Activated T-cell treated with anti-CD3 and anti-CD28 coated beads for 24 hours (primary cell): ENCODE data around the gene BAIAP2.

Experiments
- DNase-seq: peaks from one replicate; pipeline ENCODE4 v3.0.0-alpha.2; 2020; ENCODE audit warnings: low read depth

Gene BAIAP2

DNA sequence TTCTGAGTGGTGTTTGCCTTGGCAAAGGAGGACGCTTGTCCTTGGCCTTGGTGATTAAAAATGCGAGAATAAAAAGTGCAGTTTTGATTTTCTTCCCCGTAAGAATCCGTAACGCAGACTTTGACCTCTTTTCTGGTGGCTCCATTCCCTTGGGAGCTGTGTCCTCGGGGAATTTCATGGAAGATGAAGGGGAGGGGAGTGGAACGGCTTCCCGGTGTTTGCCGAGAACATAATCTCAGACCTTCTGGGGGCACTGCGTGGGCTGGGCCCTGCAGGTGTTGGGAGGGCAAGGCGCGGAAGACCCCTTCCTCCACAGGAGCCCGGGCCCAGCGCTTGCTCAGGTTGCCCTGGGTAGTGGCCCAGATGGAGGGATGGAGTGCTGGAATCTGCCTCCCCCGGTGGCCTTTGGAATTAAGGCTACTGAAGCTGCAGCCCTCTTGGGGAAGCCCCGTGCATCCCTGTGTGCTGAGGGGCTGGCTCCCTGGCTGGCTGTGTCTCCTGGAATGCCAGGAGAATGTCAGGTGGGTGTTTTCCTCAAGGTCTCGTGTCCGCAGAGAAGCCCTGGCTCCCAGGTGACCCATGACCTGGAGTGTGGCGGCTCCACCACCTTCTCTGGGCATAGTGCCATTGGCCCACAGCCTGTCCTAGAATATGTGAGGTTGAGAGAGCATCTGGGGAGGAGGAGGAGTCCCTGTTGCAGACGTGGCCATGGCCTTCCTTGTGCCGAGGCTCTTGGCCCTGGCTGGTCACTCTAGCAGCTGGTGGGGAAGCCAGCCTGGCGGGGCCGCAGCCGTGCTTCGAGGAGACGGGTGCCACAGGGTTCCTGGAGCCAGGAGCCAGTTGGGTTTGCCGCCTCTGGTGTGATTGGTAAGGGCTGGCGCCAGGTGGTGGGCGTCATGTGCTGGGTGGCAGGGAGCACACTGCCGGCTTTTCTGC is 3.1 kb downstream of the BAIAP2 start:
- no peak for DNase-seq

GRCh38 chr17:81039096-81039495 is 4.1 kb downstream of the BAIAP2 start:
- no peak for DNase-seq

DNA sequence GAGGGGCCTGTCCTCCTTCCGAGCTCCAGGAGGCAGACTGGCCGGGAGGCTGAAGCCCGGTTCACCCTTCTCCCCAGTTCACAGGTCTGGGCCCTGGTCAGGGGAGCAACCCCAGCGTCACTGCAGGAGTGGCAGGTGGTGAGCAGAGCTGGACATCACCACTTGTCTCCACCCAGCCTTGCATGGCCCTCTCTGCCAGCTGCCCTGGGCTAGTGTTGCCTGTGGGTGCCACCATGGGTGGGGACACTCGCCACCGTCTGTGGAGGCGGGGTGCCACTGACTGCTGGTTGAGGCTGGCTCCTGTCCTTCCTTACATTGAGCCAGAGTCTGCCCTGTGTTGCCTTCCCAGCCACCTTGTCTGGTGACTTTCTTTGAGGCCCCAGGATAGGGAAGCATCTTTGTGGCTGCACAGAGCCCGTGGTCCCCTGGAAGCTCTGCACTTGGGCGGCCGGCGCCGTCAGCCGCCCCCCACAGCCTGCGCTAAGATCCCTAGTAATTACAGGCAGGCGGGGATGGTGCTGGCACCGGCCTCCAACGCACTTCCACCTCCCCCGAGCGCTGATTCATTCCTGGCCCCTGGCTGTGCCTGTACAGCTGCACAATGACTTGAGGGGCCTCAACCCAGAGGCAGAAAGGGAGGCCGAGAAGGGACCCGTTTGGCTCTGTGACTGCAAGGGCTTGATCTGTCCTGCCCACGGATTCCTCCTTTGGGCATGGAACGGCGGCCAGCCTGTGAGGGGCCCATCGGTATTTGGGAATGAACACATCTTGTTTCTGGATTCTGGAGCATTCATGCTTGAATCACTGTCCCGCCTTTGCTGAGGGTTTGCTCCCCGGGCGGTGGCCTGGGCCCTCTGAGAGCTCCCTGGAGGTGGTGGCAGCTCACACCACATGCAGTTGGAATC is 5.2 kb downstream of the BAIAP2 start:
- no peak for DNase-seq

DNA sequence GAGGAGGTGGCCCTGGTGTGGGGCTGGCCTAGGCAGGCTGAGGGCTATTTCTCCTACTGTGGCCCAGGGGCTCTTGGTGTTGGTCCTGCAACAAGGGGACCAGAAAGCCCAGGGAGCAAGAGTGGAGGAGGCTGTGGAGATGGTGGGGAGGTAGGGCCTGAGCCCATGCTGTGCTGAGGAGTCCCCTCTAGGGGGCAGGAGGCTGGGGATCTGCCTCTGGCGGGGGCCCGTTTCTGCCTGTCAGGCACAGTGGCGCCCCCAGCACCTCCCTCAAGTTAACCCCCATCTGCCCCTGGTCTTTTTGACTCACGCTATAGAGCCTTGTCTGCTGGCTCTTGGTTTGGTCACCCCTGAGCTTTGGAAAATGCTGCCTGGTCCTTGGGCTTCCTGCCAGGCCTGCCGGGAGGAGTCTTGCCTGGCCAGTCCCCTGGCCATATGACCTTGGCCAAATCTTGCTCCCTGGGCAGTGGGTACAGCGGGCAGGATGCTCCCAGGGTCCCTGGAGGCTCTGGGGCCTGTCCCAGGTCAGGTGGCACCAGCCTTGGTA is 5.9 kb downstream of the BAIAP2 start:
- DNase-seq = no peak

DNA sequence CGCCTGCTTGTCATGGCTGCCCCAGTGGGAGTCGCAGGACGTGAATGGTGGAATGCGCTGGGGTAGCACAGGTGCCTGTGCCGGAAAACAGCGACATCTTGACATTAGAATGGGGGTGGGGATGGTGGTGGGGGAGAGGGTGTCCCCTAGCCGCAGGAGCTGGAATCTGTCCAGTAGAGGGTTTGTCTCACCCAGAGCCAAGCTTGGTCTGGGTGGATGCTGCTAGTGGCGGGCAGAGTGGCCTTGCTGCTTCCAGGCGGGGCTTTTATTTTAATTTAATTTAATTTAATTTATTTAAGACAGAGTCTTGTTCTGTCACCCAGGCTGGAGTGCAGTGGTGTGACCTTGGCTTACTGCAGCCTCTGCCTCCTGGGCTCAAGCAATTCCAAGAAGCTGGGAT is 7.7 kb downstream of the BAIAP2 start:
- no peak for DNase-seq

DNA sequence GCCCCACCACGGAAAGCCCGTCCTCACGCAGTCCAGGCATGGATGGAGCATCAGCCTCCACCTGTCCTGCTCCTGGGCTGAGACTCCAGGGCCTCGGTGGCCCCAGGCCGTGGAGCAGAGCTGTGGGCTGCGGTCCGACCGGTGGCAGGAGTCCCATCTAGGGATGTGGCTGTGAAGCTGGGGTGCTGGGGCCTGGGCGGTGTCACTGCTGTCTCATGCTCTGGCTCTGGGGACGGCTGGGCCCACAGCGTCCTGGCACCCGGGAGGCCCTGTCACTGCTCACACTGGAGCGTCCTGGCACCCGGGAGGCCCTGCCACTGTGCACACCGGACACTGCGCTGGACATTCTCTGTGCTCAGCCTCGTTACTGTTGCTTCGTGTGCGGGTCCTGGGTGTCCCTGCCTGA is 8.4 kb downstream of the BAIAP2 start:
- DNase-seq = no peak

DNA sequence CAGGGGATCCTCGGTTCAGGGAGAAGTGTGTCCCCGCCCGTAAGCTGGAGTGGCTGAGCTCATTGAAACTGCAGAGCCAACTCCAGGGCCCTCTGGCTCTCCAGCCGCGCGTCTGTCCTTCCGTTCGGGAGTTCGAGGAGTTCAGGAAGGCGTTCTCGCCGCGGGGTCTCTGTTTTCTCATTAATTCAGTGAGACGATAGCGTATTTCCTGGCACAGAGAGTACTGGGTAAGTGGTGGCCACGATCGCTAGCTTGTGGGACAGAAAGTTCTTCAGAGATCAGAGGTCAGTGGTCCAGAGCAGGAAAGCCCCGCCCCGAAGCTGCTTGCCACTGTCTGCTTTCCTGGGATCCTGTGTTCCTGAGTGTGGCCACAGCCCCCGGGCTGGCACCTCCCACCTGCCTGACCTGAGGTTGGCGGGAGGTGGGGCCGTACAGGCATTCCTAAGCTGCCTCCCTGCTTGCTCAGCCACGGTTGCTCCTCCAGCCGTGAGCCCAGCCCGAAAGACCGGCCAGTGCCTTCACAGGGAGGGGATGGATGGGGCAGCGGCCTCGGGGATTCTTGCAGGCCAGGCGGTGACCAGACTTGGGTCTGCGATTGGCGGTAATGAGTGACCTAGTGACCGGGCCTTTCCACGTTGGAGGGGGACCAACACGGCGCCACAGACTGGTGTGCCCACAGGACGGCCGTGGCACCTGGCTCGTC is 8.9 kb downstream of the BAIAP2 start:
- DNase-seq = no peak

- DNase-seq = no peak
These were observed 9.4 kb downstream of the BAIAP2 start for GRCh38 chr17:81044428-81044763.

DNA sequence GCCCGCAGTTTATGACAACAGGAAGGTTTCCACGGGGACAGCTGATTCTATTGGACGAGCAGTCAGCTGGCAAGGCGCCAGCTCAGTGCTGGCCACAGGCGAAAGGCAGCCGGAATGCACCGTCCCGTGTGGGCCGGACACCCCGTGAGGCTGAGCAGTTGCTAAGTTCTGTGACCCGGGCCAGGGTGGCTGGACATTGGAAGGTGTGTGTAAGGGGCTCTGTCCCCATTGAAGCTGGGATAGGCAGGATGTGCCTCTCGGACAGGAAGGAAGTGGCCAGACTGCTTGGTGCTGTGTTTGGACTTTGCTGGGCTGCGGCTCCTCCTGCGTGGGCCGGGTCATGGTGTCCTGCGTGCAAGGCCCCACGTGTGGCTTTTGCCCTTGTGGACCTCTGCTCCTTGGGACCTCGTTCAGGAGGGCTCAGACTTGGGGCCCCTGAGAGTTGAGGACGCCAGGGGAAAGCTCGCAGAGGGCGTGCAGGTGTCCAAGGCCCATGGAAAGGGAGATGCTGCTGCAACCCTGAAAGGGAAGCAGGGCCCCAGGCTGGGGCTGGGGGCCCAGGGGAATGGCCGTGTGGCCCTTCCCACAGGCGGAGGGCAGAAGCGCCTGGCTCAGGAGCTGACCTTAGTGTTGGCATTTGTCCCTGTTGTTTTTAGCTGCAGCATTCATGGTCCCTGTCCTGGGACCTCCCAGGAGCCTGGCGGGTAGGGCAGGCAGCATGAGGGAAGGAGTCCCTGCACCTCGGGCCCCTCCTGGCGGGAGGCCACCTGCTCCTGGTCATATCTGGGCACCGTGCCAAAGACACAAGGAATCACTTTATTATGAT is 10.0 kb downstream of the BAIAP2 start:
- DNase-seq = no peak

GRCh38 chr17:81045590-81046095 is 10.7 kb downstream of the BAIAP2 start:
- no peak for DNase-seq

DNA sequence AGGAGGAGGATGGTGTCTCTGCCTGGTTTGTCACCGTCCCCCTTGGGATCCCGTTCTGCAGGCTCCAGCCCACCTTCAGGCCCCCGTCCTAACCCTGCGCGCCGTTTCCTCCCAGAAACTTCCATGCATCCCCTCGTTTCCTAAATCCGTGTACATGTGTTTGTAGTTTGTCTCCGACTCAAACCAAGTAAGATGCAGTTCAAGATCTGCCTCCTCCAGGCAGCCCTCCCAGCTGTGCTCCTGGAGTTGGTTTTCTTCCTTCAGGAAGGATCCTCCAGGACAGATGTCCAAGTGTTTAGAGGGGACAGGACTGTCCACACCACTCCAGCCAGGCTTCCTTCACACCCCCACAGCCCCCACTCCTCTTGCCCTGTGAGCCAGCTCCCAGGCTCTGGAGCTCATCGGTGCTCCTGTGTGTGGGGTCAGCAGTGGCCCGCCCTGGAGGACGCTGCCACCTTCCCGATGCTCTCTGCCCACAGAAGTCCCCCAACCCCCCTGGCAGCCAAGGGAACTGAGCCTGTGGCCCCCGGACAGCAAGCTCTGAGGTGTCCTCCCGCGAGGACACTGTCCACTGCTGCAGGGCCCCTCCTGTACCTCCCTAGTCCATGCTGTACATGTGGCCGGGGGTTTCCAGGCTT is 11.3 kb downstream of the BAIAP2 start:
- no peak for DNase-seq

DNA sequence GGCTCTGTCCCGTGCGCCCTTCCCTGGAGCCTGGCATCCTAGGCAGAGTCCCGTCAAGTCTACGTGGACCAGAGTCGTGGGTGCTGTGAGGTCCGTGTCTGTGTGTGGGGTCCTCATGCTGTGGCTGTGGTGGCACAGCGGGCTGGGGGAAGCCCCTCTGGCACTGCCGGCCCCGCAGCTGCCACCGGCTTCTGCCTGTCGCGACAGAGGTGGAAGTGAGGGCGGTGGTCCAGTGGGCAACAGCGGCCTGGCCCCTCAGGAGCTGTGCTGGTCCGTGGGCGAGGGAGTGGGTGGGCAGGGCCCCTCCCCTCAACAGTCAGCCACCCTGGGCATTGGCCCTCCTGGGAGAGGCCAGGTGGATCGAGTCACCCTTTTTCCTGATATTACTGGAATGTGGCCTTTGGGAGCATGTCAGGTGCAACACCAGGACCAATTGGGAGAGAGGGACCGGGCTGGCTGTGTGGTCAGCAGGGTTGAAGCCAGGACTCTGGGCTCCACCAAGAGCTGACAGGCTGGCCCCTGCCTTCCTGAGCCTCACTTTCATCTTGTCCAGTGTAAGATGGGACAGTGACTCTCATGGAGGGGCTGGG is 11.9 kb downstream of the BAIAP2 start:
- no peak for DNase-seq

DNA sequence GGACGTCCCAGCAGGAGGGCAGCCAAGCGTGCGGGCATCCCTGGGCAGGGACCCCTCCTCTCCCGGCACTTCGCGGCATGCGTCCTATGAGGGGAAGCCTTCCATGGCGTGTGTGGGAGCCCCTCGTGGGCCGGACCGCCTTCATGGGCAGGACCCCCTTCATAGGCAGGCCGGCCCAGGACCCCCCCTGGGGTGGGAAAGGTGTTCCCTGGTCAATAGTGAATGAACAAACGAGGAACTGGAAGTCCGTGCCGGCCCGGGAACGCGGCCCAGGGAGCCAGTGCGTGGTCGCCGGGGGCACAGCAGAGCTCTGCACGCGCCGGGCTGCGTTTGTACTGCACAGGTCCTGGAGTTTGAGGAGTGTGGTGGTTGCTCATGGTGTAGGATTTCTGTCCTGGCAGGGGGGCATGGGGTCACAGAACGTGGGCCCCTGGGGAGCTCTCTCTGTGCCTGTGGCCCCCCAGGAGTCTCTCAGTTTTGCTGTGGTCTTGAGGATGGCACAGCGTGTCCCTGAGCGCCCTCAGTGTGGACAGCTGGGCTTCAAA is 13.9 kb downstream of the BAIAP2 start:
- DNase-seq = no peak

DNA sequence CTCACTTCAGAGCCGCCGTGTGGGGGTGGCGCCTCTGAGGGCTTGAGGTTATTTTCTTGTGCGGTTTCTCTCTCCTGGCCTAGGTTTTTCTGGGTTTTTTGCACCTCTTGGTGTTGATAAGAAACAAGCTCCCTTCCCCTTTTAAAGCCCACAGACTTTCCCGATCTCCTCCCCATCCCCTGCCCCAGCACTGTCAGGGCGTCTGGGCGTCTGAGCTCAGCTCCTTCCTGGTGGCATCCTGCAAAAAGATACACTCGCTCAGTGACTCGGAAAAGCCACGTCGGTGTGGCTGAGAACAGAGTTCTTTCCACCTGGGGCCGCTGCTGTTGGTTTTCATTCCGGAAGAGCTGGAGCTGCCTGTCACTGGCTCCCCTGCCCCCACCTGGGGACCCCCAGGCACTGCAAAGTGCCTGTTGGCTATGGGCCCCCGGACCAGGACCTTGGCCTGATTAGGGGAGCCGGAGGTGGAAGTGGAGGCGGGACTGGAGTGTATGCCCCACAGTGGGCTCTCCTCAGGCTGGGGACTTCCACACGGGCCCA is 14.5 kb downstream of the BAIAP2 start:
- no peak for DNase-seq

DNA sequence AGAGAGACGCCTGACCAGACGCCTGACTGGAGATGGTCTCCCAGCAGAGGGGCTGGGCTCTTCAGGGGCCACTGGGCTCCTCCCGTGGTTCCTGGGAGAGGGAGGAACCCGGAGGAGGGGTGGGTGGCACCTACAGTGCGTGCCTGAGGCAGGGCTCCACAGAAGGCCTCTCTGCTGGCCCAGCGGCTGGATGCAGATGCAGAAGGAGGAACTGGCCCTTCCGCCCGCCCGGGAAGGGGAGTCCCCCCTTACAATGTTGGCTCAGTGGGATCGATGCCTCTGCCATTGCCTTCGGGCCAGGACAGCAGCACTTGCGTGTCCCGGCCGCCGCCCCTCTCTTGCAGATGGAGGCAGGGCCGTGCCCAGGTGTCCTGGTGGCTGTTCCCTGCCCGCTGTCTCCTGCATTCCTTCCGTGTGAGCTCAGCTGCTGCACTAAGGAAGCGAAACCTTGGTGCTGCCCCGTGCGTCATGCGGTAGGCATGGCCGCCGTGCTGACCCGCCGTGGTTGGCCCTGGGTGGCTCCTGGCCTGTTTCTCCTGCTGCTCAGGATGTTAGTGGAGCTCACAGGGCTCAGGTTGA is 15.1 kb downstream of the BAIAP2 start:
- DNase-seq = no peak

DNA sequence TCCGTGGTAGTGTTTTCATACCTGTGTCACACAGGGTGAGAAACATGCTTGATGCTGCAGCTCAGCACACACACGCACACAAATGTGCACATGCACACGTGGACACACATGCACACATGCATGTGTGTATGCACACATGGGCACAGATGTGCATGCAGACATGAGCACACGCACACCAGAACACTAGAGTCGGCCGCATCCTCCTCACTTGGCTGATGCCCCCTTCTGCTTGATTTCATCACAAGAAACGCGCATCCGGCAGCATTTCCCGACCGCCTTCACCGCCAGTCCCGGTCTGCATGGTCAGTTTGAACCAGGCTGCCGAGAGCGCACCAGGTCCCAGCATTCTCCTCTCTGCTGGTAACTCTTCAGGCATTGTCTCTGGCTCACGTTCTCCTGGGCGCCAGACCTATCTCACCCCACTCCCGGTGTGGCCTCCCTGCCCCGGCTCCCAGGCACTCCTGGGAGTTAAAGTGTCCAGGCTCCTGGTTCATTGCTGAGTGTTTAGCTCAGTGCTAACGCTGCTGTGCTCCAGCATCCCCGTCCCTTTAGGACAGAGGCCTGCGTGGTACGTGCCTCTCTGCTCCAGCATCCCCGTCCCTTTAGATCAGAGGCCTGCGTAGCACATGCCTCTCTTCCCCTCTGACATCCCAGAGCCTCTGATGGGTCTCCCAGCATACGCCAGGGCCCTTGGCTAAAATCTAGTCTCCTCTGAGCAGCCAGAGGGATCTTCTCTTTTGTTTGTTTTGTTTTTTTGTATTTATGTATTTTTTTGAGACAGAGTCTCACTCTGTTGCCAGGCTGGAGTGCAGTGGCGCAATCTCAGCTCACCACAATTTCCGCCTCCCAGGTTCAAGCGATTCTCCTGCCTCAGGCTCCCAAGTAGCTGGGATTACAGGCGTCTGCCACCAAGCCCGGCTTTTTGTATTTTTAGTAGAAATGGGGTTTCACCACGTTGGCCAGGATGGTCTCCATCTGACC is 16.0 kb downstream of the BAIAP2 start:
- no peak for DNase-seq

GRCh38 chr17:81052199-81052997 is 17.4 kb downstream of the BAIAP2 start:
- DNase-seq = no peak
